22Rv1 (cell line): ENCODE results near the gene SMAD3.

Source experiments
- CTCF ChIP-seq: fragments of 450-650 bp; IDR thresholded peaks from 2 replicates; pipeline ENCODE4 v1.5.1; 2017; ENCODE audit warnings: mild to moderate bottlenecking
- ZFX ChIP-seq: fragments of 450-650 bp; IDR thresholded peaks from 2 replicates; pipeline ENCODE4 v1.6.1; 2017; ENCODE audit warnings: antibody characterized with exemption, borderline replicate concordance

- TF ChIP-seq CTCF (no peak), ZFX (no peak)
Observed at GRCh38 chr15:67177752-67178151, 112.3 kb downstream of the SMAD3 start.
